CD4-positive, alpha-beta T cell treated with Interleukin-15 for 1 hour (primary cell): ENCODE results near the gene FNDC10.
"Not testable (repeated sequence)": the region's sequence is repeated elsewhere in the genome, so short reads cannot be mapped to it uniquely, and the experiment has no call there.

Experiments used
- DNase-seq: peaks from one replicate; pipeline ENCODE4 v3.0.0-alpha.2; 2020

Gene FNDC10

GRCh38 chr1:1597275-1597930 is 2.5 kb downstream of the FNDC10 start:
- DNase-seq = no peak

DNA sequence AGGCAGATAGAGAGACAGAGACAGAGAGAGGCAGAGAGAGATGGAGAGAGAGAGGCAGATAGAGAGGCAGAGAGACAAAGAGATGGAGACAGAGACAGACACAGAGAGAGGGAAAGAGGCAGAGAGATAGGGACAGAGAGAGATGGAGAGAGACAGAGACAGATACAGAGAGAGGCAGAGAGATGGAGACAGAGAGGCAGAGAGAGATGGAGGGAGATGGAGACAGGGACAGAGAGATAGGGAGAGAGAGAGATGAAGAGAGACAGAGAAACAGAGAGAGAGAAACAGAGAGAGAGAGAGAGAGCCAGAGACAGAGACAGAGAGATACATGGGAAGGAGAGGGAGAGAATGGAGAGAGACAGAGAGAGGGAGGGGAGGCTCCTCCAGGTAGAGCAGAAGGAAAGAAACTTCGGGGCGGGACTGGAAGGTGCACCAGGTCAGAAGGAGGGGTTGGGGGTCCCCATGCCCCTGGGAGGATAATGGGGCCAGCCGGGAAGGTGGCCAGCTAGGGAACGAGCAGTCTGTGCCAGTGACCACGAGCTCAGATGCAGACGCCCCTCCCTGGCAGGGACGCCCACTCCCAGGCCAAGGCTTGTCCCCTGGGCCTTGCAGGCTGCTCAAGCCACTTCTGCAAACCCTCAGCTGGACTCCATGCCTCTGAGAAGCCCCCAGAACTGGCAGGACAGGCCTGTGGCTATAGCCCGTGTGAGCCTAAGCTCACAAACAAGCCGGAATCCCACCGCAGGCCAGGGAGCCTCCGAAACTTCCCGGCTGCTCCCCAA is 3.3 kb downstream of the FNDC10 start:
- no peak for DNase-seq

- not testable (repeated sequence) for DNase-seq
Observed at GRCh38 chr1:1595341-1595740, 4.6 kb downstream of the FNDC10 start.

DNA sequence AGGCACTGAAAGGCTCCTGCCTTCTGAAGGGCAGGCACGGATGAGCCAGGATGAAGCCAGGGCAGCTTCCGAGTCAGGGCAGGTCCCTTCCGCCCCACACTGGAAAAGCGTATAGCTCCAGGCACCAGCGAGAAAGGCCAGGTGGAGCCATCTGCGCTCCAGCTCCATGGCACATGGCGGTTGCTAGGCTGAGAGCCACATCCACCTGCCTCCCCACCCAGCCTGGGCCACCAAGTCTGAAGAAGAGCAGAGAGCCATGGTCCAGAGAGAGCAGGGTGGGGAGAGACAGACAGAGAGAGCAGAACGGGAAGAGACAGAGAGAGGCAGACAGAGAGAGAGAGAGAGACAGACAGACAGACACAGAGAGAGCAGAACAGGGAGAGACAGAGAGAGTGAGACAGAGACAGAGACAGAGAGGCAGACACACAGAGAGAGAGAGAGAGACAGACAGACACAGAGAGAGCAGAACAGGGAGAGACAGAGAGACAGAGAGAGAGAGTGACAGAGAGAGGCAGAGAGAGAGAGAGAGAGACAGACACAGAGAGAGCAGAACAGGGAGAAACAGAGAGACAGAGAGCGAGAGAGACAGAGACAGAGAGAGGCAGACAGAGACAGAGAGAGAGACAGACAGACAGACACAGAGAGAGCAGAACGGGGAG is 5.2 kb downstream of the FNDC10 start:
- no peak for DNase-seq

- DNase-seq = no peak
Observed at GRCh38 chr1:1593834-1594601, 5.9 kb downstream of the FNDC10 start.

GRCh38 chr1:1591452-1591851 is 8.5 kb downstream of the FNDC10 start:
- DNase-seq = no peak

DNA sequence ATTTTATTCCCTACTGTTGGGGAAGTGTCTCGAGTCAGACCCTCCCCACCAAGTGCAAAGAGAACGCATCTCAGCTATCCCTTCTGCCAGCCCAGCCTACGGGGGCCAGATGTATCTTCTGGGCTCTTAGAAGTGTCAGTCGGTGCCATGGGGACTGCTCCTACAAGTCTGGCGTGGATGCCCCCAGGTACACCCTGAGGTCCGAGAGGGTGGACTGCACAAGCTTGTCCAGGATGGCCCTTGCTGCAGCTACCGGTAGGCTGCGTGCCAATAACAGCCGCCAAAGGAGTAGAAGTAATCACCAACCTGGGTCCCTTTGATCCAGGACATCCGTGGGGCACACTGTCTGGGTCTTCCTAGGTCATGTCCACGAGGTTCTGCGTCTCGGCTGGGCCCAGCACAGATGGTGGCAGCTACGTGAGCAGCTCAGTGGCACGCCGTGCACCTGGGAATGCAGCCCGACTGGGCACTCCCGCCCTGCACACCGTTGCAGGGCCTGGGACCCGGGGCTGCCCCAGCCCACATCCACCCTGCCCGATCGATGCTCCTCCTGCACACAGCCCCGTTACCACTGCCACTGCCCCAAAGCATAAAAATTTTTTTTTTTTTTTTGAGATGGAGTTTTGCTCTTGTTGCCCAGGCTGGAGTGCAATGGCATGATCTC is 16.5 kb downstream of the FNDC10 start:
- no peak for DNase-seq

DNA sequence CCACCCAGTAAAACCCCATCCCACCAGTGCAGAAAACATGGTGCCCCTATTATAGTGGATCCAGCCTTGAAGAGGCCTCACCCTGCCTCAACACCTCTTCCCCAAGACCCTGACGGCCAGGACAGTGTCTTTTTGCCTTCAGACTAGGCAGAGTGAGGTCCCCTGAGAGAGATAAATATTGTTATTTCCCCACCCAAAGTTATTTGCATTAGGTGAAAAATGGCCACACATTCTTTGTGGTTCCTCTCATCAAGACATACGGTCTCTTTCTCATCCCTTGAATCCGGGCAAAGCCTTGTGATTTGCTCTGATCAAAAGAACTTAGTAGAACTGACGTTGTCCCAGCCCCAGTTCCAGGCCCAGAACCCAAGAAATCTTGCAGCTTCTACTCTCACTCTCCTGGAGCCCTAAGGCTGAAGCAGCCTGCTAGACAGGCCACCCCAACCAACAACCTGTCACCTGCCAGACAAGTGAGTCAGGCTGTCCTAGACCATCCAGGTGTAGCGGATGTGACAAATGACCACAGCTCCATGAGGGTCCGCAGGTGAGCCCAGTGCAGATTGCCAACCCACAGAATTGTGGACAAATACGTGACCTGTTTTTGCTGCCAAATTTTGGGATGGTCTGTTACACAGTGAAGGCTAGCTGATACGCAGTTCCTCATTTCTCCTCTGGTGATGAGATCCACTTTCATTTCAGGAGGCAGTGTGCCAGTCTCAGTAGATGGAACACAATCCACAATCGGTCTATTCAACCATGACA is 17.2 kb downstream of the FNDC10 start:
- no peak for DNase-seq

- no peak for DNase-seq
Observed at GRCh38 chr1:1578371-1578940, 21.5 kb downstream of the FNDC10 start.

DNA sequence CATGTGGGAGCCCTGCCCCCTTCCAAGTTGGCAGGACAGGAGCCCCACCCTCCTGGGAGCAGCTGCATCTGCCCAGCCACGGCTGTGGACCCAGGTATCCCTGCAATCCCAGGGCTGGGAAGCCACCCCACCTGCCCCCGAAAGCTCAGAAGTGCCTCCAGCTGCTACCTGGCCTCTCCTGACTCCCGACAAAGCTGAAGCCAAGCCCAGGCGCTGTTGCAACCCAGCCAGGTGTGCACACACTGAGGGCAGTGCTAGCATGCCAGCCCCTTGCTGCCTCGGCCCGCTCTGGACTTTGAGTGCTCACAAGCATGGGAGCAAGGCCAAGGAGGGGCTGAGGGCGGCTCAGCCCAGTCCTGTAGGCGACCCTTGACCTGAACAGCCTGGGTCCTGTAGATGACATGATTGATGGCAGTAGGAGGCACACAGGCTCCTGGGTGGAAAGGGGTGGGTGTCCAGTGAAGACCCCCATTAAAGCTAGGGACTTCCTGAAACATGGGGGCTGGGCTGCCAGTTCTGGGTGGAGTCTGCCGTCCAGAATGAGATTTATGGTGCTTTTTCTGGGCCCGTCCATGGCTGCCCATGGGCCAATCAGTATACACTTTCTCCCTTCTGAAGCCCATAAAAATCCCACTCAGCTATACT is 22.4 kb downstream of the FNDC10 start:
- DNase-seq = no peak

DNA sequence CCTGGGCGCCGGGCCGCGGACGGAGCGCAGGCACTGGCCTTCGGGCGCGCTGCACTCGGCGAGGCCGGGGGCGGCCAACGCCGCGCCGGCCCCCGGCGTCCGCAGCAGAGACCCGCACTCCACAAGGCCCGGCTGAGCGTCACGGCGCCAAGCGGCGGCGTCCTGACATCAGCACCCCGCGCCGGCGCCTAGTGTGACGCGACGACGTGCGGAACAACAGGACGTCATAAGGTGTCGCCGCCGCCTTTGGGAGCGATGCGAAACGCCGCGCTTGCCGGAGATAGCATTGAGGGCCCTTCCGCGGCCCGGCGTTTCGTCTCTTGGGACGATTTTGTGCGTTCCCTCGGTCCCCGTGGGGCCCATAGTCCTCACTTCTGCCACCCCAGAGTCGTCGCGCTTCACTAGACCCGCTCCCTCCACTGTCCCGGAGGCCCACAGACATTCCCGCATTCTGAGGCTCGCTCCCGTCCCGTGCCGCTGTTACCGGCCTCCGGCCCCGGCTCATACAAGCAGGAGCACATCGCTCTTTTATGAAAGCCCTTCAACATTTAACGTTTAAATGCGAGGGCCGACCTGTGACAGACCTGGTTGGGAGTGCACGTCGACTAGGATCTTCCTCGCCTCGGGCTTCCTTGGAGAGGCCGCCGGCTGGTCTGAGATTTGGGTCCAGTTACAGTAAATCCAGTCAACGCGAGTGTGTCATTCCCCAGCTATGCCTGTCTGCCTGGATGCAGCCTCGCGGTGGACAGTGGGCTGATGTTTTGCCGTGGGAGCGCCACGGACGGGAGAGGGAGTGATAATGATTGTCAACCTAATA is 25.0 kb downstream of the FNDC10 start, which contains the start of gene SSU72:
Gene SSU72 (minus strand): TSS at position 143 of the 817 bp plus-strand sequence. CDS start 306 bp downstream, outside the sequence.
- peak; percentile 92 for DNase-seq

GRCh38 chr1:1573843-1574720 is 25.9 kb downstream of the FNDC10 start:
- peak; percentile 73 for DNase-seq

DNA sequence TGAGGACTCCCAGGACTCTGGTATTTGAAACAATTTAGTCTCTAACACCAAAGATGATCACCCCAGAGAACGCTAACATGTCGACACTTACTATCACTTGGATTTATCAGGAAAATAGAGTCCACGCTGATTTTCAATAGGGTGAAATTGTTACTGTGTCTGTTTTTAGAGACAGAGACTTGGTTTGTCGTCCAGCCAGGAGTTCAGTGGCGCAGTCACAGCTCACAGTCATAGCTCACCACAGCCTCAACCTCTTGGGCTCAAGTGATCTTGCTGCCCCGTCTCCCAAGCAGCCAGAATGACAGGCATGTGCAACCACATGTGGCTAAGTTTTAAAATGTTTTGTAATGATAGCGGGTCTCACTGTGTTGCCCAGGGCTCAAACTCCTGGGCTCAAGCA is 30.6 kb downstream of the FNDC10 start:
- no peak for DNase-seq

DNA sequence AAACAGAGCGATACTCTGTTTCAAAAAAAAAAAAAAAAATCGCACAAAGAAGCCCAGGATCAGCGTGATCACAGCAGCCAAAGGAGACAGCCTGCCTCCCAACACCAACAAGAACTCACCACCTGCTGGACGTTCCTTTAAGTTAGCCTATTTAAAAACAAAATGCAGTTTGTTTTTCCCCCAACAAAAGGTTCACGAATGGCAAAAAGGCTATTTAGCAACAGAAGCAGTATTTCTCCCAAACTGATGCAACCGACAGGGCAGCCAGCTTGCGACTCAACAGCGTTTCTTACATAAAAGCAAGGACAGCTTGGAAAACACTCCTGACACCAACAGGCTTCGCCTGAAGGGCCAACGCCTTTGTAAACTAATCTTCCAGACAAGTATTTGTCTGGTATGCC is 32.0 kb downstream of the FNDC10 start:
- DNase-seq = no peak

DNA sequence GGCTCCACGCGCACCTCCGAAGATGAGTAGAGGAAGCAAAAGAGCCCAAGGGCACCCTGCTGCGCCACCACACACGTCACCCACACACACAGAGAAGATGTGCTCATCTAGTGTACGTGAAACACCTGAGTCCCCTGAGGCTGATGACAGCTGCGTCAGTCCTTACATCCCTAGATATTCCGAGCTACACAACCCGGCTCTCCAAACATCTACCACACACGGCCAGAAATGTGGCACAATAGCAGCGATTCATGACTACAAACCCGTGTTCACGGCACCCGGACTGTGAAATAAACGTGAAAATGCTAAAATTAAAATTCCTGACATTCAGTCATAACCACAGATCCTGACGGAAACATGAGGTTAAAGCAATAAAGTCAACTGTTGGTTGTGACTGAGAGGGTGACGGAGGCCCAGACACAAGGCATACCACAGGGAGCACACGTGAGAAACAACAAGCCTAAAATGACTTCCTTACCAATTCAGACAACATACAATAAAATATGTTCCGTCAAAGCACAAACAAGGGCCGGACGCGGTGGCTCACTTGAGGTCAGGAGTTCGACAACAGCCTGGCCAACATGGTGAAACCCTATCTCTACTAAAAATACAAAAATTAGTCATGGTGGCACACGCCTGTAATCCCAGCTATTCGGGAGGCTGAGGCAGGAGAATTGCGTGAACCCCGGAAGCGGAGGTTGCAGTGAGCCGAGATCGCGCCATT is 32.6 kb downstream of the FNDC10 start:
- DNase-seq = no peak

GRCh38 chr1:1565340-1565739 is 34.6 kb downstream of the FNDC10 start:
- DNase-seq = no peak

GRCh38 chr1:1564268-1564667 is 35.7 kb downstream of the FNDC10 start:
- DNase-seq = no peak

- DNase-seq = no peak
Observed at GRCh38 chr1:1563688-1564087, 36.2 kb downstream of the FNDC10 start.
